Measurements from ENCODE around the gene DEPDC4. TPM values are rescaled to one million over a fixed set of nuclear protein-coding genes. Genes with fewer than 3 reads are reported as not detected.
"Not testable (repeated sequence)": the region's sequence is repeated elsewhere in the genome, so short reads cannot be mapped to it uniquely, and the experiment has no call there.

Gene DEPDC4
- total RNA-seq, 1 donor from 2014 or later = 0.82 TPM

- no peaks in the 10 kb centered on the region for H3K27me3 Mint-ChIP-seq (ENCODE audit: unreplicated experiment)
- H3K4me3 Mint-ChIP-seq (ENCODE audit: unreplicated experiment) = no peak overlapping the region
- no peak for DNase-seq (ENCODE audit: low spot score)
- H3K36me3 Mint-ChIP-seq (ENCODE audit: low read depth, unreplicated experiment) = peaks cover 44% of the 10 kb centered on the region
- H3K27ac Mint-ChIP-seq (ENCODE audit: unreplicated experiment) = no peak overlapping the region
- no peaks in the 10 kb centered on the region for H3K4me1 Mint-ChIP-seq (ENCODE audit: unreplicated experiment)
- H3K9me3 Mint-ChIP-seq (ENCODE audit: unreplicated experiment) = no peaks in the 10 kb centered on the region
- TF ChIP-seq CTCF (IDR thresholded peaks at IDR 0.05; ENCODE audit: unreplicated experiment) = no peak
These were observed 29.1 kb upstream of the DEPDC4 start for GRCh38 chr12:100295764-100296555.

- H3K4me1 Mint-ChIP-seq (ENCODE audit: unreplicated experiment); H3K27ac Mint-ChIP-seq (ENCODE audit: unreplicated experiment); DNase-seq (ENCODE audit: low spot score); H3K27me3 Mint-ChIP-seq (ENCODE audit: unreplicated experiment); H3K4me3 Mint-ChIP-seq (ENCODE audit: unreplicated experiment); H3K9me3 Mint-ChIP-seq (ENCODE audit: unreplicated experiment): not testable (repeated sequence)
- H3K36me3 Mint-ChIP-seq (ENCODE audit: low read depth, unreplicated experiment) = peaks cover 30% of the 10 kb centered on the region
These were observed 27.5 kb upstream of the DEPDC4 start for GRCh38 chr12:100294366-100294765.

GRCh38 chr12:100293017-100293416, 26.1 kb upstream of the DEPDC4 start:
- H3K27ac Mint-ChIP-seq (ENCODE audit: unreplicated experiment) = no peak overlapping the region
- no peaks in the 10 kb centered on the region for H3K27me3 Mint-ChIP-seq (ENCODE audit: unreplicated experiment)
- H3K9me3 Mint-ChIP-seq (ENCODE audit: unreplicated experiment) = no peaks in the 10 kb centered on the region
- DNase-seq (ENCODE audit: low spot score) = no peak
- no peak for TF ChIP-seq CTCF (IDR thresholded peaks at IDR 0.05; ENCODE audit: unreplicated experiment)
- H3K4me3 Mint-ChIP-seq (ENCODE audit: unreplicated experiment) = peak overlapping the region; percentile 73
- peaks cover 26% of the 10 kb centered on the region for H3K36me3 Mint-ChIP-seq (ENCODE audit: low read depth, unreplicated experiment)
- H3K4me1 Mint-ChIP-seq (ENCODE audit: unreplicated experiment) = no peaks in the 10 kb centered on the region

- no peak for TF ChIP-seq CTCF (IDR thresholded peaks at IDR 0.05; ENCODE audit: unreplicated experiment)
- no peaks in the 10 kb centered on the region for H3K4me1 Mint-ChIP-seq (ENCODE audit: unreplicated experiment)
- no peaks in the 10 kb centered on the region for H3K27me3 Mint-ChIP-seq (ENCODE audit: unreplicated experiment)
- DNase-seq (ENCODE audit: low spot score) = no peak
- H3K9me3 Mint-ChIP-seq (ENCODE audit: unreplicated experiment) = no peaks in the 10 kb centered on the region
- H3K36me3 Mint-ChIP-seq (ENCODE audit: low read depth, unreplicated experiment) = peaks cover 16% of the 10 kb centered on the region
- H3K4me3 Mint-ChIP-seq (ENCODE audit: unreplicated experiment) = no peak overlapping the region
- no peak overlapping the region for H3K27ac Mint-ChIP-seq (ENCODE audit: unreplicated experiment)
These were observed 23.1 kb upstream of the DEPDC4 start for GRCh38 chr12:100290016-100290415.

- Mint-ChIP-seq H3K4me1 (ENCODE audit: unreplicated experiment) (no peaks in the 10 kb centered on the region), H3K27ac (ENCODE audit: unreplicated experiment) (no peak overlapping the region), H3K9me3 (ENCODE audit: unreplicated experiment) (no peaks in the 10 kb centered on the region), H3K27me3 (ENCODE audit: unreplicated experiment) (no peaks in the 10 kb centered on the region), H3K4me3 (ENCODE audit: unreplicated experiment) (no peak overlapping the region), H3K36me3 (ENCODE audit: low read depth, unreplicated experiment) (peaks cover 16% of the 10 kb centered on the region)
- no peak for DNase-seq (ENCODE audit: low spot score)
- no peak for TF ChIP-seq CTCF (IDR thresholded peaks at IDR 0.05; ENCODE audit: unreplicated experiment)
These were observed 22.2 kb upstream of the DEPDC4 start for GRCh38 chr12:100289038-100289437.

- not testable (repeated sequence) for H3K4me1 Mint-ChIP-seq (ENCODE audit: unreplicated experiment); DNase-seq (ENCODE audit: low spot score); H3K4me3 Mint-ChIP-seq (ENCODE audit: unreplicated experiment); H3K27ac Mint-ChIP-seq (ENCODE audit: unreplicated experiment); H3K27me3 Mint-ChIP-seq (ENCODE audit: unreplicated experiment); H3K9me3 Mint-ChIP-seq (ENCODE audit: unreplicated experiment); H3K36me3 Mint-ChIP-seq (ENCODE audit: low read depth, unreplicated experiment)
These were observed 17.7 kb upstream of the DEPDC4 start for GRCh38 chr12:100284556-100284955.

Data from endothelial cell (in vitro differentiated cells).